ENCODE measurements around the gene TPP1. TPM values are rescaled to one million over a fixed set of nuclear protein-coding genes. Genes with fewer than 3 reads are reported as not detected.

Gene TPP1
- total and polyA plus RNA-seq, 2 of the 13 experiments (the other 11 are each of a cell fraction or from before 2014, with no cell fraction given) = 13.9 to 74.6 TPM

DNA sequence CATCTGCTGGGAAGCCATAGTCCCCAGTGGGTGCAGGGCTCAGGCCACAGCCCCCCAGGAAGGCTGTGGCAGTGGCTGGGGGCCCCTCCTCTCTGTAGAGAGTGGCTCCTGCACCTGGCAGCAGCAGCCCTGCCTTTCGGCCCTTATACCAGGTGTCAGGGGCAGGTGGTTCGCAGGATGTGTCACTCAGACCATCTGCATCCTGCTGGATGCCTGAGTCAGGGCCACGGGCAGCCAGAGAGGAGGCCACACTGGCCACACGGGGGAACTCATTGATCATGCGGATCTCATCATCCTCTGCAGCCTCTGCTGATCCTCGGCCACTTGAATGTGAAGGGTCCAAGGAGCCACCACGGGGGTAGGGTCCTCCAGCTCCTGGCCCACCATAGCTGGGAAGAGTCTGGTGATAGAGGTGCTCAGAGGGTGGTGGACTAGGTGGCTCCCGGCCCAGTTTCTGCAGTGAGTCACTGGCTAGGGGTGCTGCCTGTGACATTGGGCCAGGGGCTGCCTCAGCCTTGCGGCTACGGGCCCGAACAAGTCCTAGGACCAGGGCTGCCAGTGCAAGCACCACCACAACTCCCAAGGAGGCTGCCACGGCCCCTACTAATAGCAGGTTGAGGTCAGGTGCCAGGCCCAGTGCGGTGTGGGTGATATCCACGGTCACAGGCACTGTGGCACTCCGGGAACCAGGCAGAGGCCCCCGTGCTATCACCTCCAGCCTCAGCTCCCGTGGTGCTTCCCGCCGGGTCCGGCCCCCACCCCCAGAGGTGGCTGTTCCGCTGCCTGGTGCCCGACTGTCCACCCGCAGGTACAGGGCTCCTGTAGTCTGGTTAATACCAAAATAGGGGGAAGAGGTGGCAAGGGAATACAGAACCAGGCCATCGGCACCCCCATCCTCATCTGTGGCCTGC lies 3.3 kb upstream of the TPP1 start:
- POLR2A ChIA-PET = interaction anchor here (2.0 to 5.5 kb wide), 2 partner anchors 10 to 16 kb away, joined by 5 to 24 read pairs; partner anchors contain the start of gene TAF10
- CTCF ChIA-PET (ENCODE audit: low intra/inter-chr PET ratio, low total read pairs) = no interaction called here
- FAIRE-seq = no peak

More for the DNA sequence above, 3.3 kb upstream of the TPP1 start:
- Histone ChIP-seq H3K4me2 (ENCODE audit: low read depth, low read length) (no peak overlapping the region), H3K4me1 (ENCODE audit: insufficient read depth, low read length) (peaks cover 44% of the 10 kb centered on the region), H3K9ac (ENCODE audit: insufficient read depth, low read depth, low read length) (no peak overlapping the region), H2AFZ (ENCODE audit: low read length) (no peak overlapping the region), H3K9me3 (ENCODE audit: low read length) (no peaks in the 10 kb centered on the region), H3K36me3 (replicated peaks in 1 of 2; ENCODE audit: control insufficient read depth in 1 of 2, insufficient read depth in 2 of 2, low read length in 2 of 2) (no peaks in the 10 kb centered on the region), H3K79me2 (ENCODE audit: insufficient read depth, low read length) (peaks cover 7% of the 10 kb centered on the region), H3K27me3 (ENCODE audit: control insufficient read depth in 1 of 2, insufficient read depth in 2 of 2, low read length in 2 of 2) (peaks cover 15 to 63% of the 10 kb centered on the region in 2 experiments), H3K27ac (ENCODE audit: extremely low read length, insufficient read depth, low read length) (no peak overlapping the region), H4K20me1 (ENCODE audit: insufficient read depth, low read length) (no peaks in the 10 kb centered on the region), H3K4me3 (replicated peaks in 1 of 3; ENCODE audit: insufficient read depth in 1 of 3, low read depth in 2 of 3, low read length in 3 of 3) (no peak overlapping the region; a peak in 1 of 6 replicates)
- TF ChIP-seq, protein P1, sequence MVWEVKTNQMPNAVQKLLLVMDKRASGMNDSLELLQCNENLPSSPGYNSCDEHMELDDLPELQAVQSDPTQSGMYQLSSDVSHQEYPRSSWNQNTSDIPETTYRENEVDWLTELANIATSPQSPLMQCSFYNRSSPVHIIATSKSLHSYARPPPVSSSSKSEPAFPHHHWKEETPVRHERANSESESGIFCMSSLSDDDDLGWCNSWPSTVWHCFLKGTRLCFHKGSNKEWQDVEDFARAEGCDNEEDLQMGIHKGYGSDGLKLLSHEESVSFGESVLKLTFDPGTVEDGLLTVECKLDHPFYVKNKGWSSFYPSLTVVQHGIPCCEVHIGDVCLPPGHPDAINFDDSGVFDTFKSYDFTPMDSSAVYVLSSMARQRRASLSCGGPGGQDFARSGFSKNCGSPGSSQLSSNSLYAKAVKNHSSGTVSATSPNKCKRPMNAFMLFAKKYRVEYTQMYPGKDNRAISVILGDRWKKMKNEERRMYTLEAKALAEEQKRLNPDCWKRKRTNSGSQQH (CRISPR knock-in tag; IDR thresholded peaks at IDR 0.05; ENCODE audit: low read depth) = no peak
- TF ChIP-seq ZNF317 (CRISPR knock-in tag; IDR thresholded peaks at IDR 0.05) = no peak
- no peak for TF ChIP-seq SP140L (CRISPR knock-in tag; IDR thresholded peaks at IDR 0.05; ENCODE audit: borderline replicate concordance)
- TF ChIP-seq, protein P2, sequence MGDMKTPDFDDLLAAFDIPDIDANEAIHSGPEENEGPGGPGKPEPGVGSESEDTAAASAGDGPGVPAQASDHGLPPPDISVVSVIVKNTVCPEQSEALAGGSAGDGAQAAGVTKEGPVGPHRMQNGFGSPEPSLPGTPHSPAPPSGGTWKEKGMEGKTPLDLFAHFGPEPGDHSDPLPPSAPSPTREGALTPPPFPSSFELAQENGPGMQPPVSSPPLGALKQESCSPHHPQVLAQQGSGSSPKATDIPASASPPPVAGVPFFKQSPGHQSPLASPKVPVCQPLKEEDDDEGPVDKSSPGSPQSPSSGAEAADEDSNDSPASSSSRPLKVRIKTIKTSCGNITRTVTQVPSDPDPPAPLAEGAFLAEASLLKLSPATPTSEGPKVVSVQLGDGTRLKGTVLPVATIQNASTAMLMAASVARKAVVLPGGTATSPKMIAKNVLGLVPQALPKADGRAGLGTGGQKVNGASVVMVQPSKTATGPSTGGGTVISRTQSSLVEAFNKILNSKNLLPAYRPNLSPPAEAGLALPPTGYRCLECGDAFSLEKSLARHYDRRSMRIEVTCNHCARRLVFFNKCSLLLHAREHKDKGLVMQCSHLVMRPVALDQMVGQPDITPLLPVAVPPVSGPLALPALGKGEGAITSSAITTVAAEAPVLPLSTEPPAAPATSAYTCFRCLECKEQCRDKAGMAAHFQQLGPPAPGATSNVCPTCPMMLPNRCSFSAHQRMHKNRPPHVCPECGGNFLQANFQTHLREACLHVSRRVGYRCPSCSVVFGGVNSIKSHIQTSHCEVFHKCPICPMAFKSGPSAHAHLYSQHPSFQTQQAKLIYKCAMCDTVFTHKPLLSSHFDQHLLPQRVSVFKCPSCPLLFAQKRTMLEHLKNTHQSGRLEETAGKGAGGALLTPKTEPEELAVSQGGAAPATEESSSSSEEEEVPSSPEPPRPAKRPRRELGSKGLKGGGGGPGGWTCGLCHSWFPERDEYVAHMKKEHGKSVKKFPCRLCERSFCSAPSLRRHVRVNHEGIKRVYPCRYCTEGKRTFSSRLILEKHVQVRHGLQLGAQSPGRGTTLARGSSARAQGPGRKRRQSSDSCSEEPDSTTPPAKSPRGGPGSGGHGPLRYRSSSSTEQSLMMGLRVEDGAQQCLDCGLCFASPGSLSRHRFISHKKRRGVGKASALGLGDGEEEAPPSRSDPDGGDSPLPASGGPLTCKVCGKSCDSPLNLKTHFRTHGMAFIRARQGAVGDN (CRISPR knock-in tag; IDR thresholded peaks at IDR 0.05) = peak; percentile 18; the same call in 1 of the 2 replicates
- TF ChIP-seq RBM39 (IDR thresholded peaks at IDR 0.05; ENCODE audit: low read depth, low read length, poor library complexity, severe bottlenecking) = no peak
- TF ChIP-seq SMAD9 (CRISPR knock-in tag; IDR thresholded peaks at IDR 0.05) = no peak
- TF ChIP-seq, protein P3, sequence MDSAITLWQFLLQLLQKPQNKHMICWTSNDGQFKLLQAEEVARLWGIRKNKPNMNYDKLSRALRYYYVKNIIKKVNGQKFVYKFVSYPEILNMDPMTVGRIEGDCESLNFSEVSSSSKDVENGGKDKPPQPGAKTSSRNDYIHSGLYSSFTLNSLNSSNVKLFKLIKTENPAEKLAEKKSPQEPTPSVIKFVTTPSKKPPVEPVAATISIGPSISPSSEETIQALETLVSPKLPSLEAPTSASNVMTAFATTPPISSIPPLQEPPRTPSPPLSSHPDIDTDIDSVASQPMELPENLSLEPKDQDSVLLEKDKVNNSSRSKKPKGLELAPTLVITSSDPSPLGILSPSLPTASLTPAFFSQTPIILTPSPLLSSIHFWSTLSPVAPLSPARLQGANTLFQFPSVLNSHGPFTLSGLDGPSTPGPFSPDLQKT (CRISPR knock-in tag; IDR thresholded peaks at IDR 0.05; ENCODE audit: borderline replicate concordance) = no peak
- TF ChIP-seq ELF4 (CRISPR knock-in tag; IDR thresholded peaks at IDR 0.05; ENCODE audit: borderline replicate concordance) = no peak
- TF ChIP-seq, protein P4, sequence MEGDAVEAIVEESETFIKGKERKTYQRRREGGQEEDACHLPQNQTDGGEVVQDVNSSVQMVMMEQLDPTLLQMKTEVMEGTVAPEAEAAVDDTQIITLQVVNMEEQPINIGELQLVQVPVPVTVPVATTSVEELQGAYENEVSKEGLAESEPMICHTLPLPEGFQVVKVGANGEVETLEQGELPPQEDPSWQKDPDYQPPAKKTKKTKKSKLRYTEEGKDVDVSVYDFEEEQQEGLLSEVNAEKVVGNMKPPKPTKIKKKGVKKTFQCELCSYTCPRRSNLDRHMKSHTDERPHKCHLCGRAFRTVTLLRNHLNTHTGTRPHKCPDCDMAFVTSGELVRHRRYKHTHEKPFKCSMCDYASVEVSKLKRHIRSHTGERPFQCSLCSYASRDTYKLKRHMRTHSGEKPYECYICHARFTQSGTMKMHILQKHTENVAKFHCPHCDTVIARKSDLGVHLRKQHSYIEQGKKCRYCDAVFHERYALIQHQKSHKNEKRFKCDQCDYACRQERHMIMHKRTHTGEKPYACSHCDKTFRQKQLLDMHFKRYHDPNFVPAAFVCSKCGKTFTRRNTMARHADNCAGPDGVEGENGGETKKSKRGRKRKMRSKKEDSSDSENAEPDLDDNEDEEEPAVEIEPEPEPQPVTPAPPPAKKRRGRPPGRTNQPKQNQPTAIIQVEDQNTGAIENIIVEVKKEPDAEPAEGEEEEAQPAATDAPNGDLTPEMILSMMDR (CRISPR knock-in tag; IDR thresholded peaks at IDR 0.05) = peak; percentile 25; the same call in 1 of the 2 replicates
- TF ChIP-seq NONO (IDR thresholded peaks at IDR 0.05) = no peak
- no peak for TF ChIP-seq NONO (CRISPR knock-in tag; conservative IDR thresholded peaks at IDR 0.05)
- TF ChIP-seq STAG1 (CRISPR knock-in tag; IDR thresholded peaks at IDR 0.05) = peak; percentile 32; the same call in 1 of the 2 replicates
- no peak for TF ChIP-seq ZNF558 (CRISPR knock-in tag; IDR thresholded peaks at IDR 0.05; ENCODE audit: borderline replicate concordance)
- TF ChIP-seq AGO1 (IDR thresholded peaks at IDR 0.05; ENCODE audit: low read depth, low read length, poor library complexity, severe bottlenecking) = no peak
- DNase-seq (ENCODE audit: low spot score) = no peak
- in situ Hi-C loops (cut with HindIII; ENCODE audit: extremely low pct_ligation_motif_present, low pct_unique_long_range_greater_than_20kb) = no loop called here
- BruUV-seq (replicated peaks) = no TSS peak
- no peak for ATAC-seq
- 47% methylated on average over 15 of the region's 24 CpGs for WGBS (ENCODE audit: low lambda C conversion rate)
- intact Hi-C loops (cut with micrococcal nuclease; ENCODE audit: unreplicated experiment) = no loop called here

Measured in HepG2 (cell line).